B cell (primary cell): ENCODE results near the gene SLC7A5. TPM values are rescaled to one million over a fixed set of nuclear protein-coding genes. Genes with fewer than 3 reads are reported as not detected.

Experiments
- ATAC-seq: fragments of 200-7000 bp; cut with Tn5 transposase; one replicate; pipeline ENCODE4 v1.10.0; 2021; ENCODE audit warnings: low read depth, mild to moderate bottlenecking, moderate number of reproducible peaks, moderate library complexity
- CTCF ChIA-PET: fragments of 350-600 bp; sonication (Branson Sonifier 250); formaldehyde crosslinking; loops from one replicate; lab custom pipeline; 2021; ENCODE audit warnings: antibody characterized with exemption, inconsistent platforms; lab: Charles Lee
- POLR2A ChIA-PET: fragments of 350-600 bp; sonication (Branson Sonifier 250); formaldehyde crosslinking; loops from one replicate; lab custom pipeline; 2021; ENCODE audit warnings: antibody characterized with exemption; lab: Charles Lee
- DNase-seq: peaks from one replicate; pipeline ENCODE4 v3.0.0; 2013
- H2AFZ ChIP-seq: 2 replicates; pipeline ENCODE4 v1.6.1; 2012; ENCODE audit warnings: mild to moderate bottlenecking, low read depth, low read length; ENCODE audit not compliant: insufficient read depth, poor library complexity, severe bottlenecking
- H3K27ac ChIP-seq, 2 donors: 1 replicate in 1 of 2; 2 replicates in 1 of 2; pipeline ENCODE4 v1.5.1; 2012 to 2013; ENCODE audit warnings: low read length in 2 of 2, mild to moderate bottlenecking in 2 of 2, moderate library complexity in 1 of 2
- H3K27me3 ChIP-seq, 4 experiments: fragments of 200-600 bp in 1 of 4; sonication (generic) in 1 of 4; replicated peaks in 1 of 4; 1 replicate in 2 of 4; 2 replicates in 2 of 4; pipeline versions ENCODE4 v1.6.1 to v1.7.0; 2013 to 2016; ENCODE audit warnings: low read length in 3 of 4, mild to moderate bottlenecking in 2 of 4, mixed read lengths in 1 of 4, moderate library complexity in 1 of 4; ENCODE audit not compliant: insufficient read depth in 4 of 4, control insufficient read depth in 3 of 4; ENCODE audit errors: control extremely low read depth in 1 of 4
- H3K36me3 ChIP-seq, 2 experiments: replicated peaks in 1 of 2; 1 replicate in 1 of 2; 2 replicates in 1 of 2; pipeline versions ENCODE4 v1.6.1 to v1.7.1; 2013; ENCODE audit warnings: low read length in 1 of 2; ENCODE audit not compliant: insufficient read depth in 2 of 2, control insufficient read depth in 1 of 2; ENCODE audit errors: control extremely low read depth in 1 of 2, extremely low read depth in 1 of 2
- H3K4me1 ChIP-seq, 2 donors: fragments of 200-600 bp in 1 of 2; sonication (generic) in 1 of 2; 1 replicate in 1 of 2; 2 replicates in 1 of 2; pipeline versions ENCODE4 v1.5.1 to v1.6.1; 2013 to 2017; ENCODE audit warnings: low read length in 2 of 2; ENCODE audit not compliant: control insufficient read depth in 2 of 2, insufficient read depth in 2 of 2
- H3K4me2 ChIP-seq: replicated peaks from 2 replicates; pipeline ENCODE3; 2012; ENCODE audit warnings: mild to moderate bottlenecking, low read depth, low read length; ENCODE audit not compliant: poor library complexity, severe bottlenecking
- H3K4me3 ChIP-seq, 5 experiments: fragments of 200-600 bp in 1 of 5; sonication (generic) in 1 of 5; 1 replicate in 3 of 5; 2 replicates in 2 of 5; pipeline versions ENCODE4 v1.5.1 to v1.7.0; 2011 to 2016; ENCODE audit warnings: low read length in 4 of 5, mild to moderate bottlenecking in 4 of 5, low read depth in 2 of 5, control low read depth in 1 of 5, moderate library complexity in 1 of 5; ENCODE audit not compliant: insufficient read depth in 1 of 5; ENCODE audit errors: control extremely low read depth in 1 of 5, extremely low read depth in 1 of 5
- H3K79me2 ChIP-seq: fragments of 200-600 bp; sonication (generic); one replicate; pipeline ENCODE4 v1.6.0; 2016; ENCODE audit warnings: low read length; ENCODE audit not compliant: control insufficient read depth, insufficient read depth
- H3K9ac ChIP-seq: fragments of 200-600 bp; sonication (generic); 2 replicates; pipeline ENCODE4 v1.6.1; 2017; ENCODE audit warnings: mild to moderate bottlenecking, low read length, moderate library complexity
- H3K9me3 ChIP-seq, 3 donors: one replicate each; pipeline versions ENCODE4 v1.6.1 to v1.7.1; 2013; ENCODE audit warnings: low read length in 2 of 3; ENCODE audit not compliant: control insufficient read depth in 2 of 3, insufficient read depth in 1 of 3; ENCODE audit errors: control extremely low read depth in 1 of 3
- H4K20me1 ChIP-seq: 2 replicates; pipeline ENCODE4 v1.6.0; 2012; ENCODE audit warnings: mild to moderate bottlenecking, low read length; ENCODE audit not compliant: insufficient read depth, control insufficient read depth, poor library complexity, severe bottlenecking
- H3K27ac Mint-ChIP-seq: one replicate; pipeline ENCODE4 v1.8.0; 2021; ENCODE audit warnings: mixed read lengths
- H3K27me3 Mint-ChIP-seq: one replicate; pipeline ENCODE4 v1.8.0; 2021; ENCODE audit warnings: mixed read lengths
- H3K4me1 Mint-ChIP-seq: one replicate; pipeline ENCODE4 v1.8.0; 2021; ENCODE audit warnings: mixed read lengths
- H3K4me3 Mint-ChIP-seq: one replicate; pipeline ENCODE4 v1.8.0; 2021; ENCODE audit warnings: mixed read lengths
- H3K9me3 Mint-ChIP-seq: one replicate; pipeline ENCODE4 v1.8.0; 2022; ENCODE audit warnings: mixed read lengths; ENCODE audit not compliant: insufficient read depth
- CTCF ChIP-seq: fragments of 200-600 bp; IDR thresholded peaks from one replicate; pipeline ENCODE4 v1.8.0; 2022; ENCODE audit warnings: antibody characterized with exemption, mild to moderate bottlenecking
- EZH2 ChIP-seq: IDR thresholded peaks from 2 replicates; pipeline ENCODE4 v1.6.1; 2012; ENCODE audit warnings: borderline replicate concordance, low read depth, mild to moderate bottlenecking, moderate library complexity, low read length; ENCODE audit not compliant: insufficient read depth, poor library complexity, severe bottlenecking
- WGBS: methylation state at CpG from one replicate; pipeline ENCODE4 v1.1.5; 2013; ENCODE audit warnings: missing lambda C conversion rate; ENCODE audit not compliant: insufficient coverage; 5-methylcytosine and 5-hydroxymethylcytosine counted together
- intact Hi-C: fragments of 100-400 bp; cut with micrococcal nuclease; formaldehyde crosslinking; loops from one replicate; pipeline ENCODE4 v1.10.0; 2022
- polyA plus RNA-seq: library from polyadenylated mRNA; depleted of rRNA; stranded (reverse); fragments of >200 nt; gene quantifications from 2 replicates; pipeline ENCODE4 v1.2.3, GENCODE V29; 2012
- total RNA-seq, 2 donors: library from RNA; stranded (reverse); fragments of 120-200 nt in 1 of 2; gene quantifications; 1 replicate in 1 of 2; 2 replicates in 1 of 2; pipeline versions ENCODE4 v1.2.3 to v1.2.4, GENCODE V29; 2013 to 2022

Gene SLC7A5
- total and polyA plus RNA-seq, 2 donors (not counting 1 experiment from before 2014, with no cell fraction given) = 2.5 to 20.9 TPM

- no peak overlapping the region for H3K27ac ChIP-seq
- H3K27me3 ChIP-seq = no peaks in the 10 kb centered on the region
- ChIA-PET CTCF (interaction anchor here (1.2 to 3.3 kb wide), 3 partner anchors 18 to 74 kb away, joined by 3 to 12 read pairs (median 6); no protein-coding TSS in a partner anchor), POLR2A (interaction anchor here (0.9 to 1.5 kb wide), 2 partner anchors 10 to 75 kb away, joined by 3 to 4 read pairs; no protein-coding TSS in a partner anchor)
- H3K36me3 ChIP-seq = no peaks in the 10 kb centered on the region
- peak overlapping the region; percentile 29 for H3K9ac ChIP-seq
- ATAC-seq (peak; percentile 69), DNase-seq (peak; percentile 80)
- intact Hi-C loops = loop anchor here (5.0 kb wide), 2 partner anchors 41 to 76 kb away; no protein-coding TSS in a partner anchor
- Mint-ChIP-seq H3K4me1 (peaks cover 29% of the 10 kb centered on the region), H3K4me3 (peak overlapping the region; percentile 71), H3K27ac (peak overlapping the region; percentile 15), H3K27me3 (no peaks in the 10 kb centered on the region), H3K9me3 (no peaks in the 10 kb centered on the region)
- peaks cover 30% of the 10 kb centered on the region for H3K79me2 ChIP-seq
- H3K4me2 ChIP-seq = peak overlapping the region; percentile 70
- no peaks in the 10 kb centered on the region for H4K20me1 ChIP-seq
- peak overlapping the region; percentile 58 for H2AFZ ChIP-seq
- H3K4me1 ChIP-seq = peaks cover 4 to 37% of the 10 kb centered on the region in 2 donors
- TF ChIP-seq EZH2 (no peak), CTCF (no peak)
- no peaks in the 10 kb centered on the region for H3K9me3 ChIP-seq
- H3K4me3 ChIP-seq = peak overlapping the region in 2 of 5 experiments; percentile 22 to 46
- 30% methylated on average over 21 of the region's 25 CpGs for whole genome bisulfite sequencing
These were observed 15.8 kb downstream of the SLC7A5 start for GRCh38 chr16:87853411-87854052.

GRCh38 chr16:87851601-87852000, 17.7 kb downstream of the SLC7A5 start:
- WGBS = 95% methylated on average over 21 of the region's 21 CpGs
- intact Hi-C loops = loop anchor here (2.0 to 5.0 kb wide), 3 partner anchors 39 to 585 kb away; no protein-coding TSS in a partner anchor
- H3K9ac ChIP-seq = no peak overlapping the region
- H3K4me2 ChIP-seq = no peak overlapping the region
- H3K27ac Mint-ChIP-seq = no peak overlapping the region
- peaks cover 4 to 32% of the 10 kb centered on the region in 2 donors for H3K4me1 ChIP-seq
- no peak overlapping the region for H2AFZ ChIP-seq
- peaks cover 24% of the 10 kb centered on the region for H3K4me1 Mint-ChIP-seq
- no peak overlapping the region for H3K27ac ChIP-seq
- ATAC-seq (no peak), DNase-seq (no peak)
- H4K20me1 ChIP-seq = no peaks in the 10 kb centered on the region
- no peaks in the 10 kb centered on the region for H3K9me3 Mint-ChIP-seq
- H3K79me2 ChIP-seq = peaks cover 25% of the 10 kb centered on the region
- H3K36me3 ChIP-seq = no peaks in the 10 kb centered on the region
- ChIA-PET CTCF (interaction anchor here (0.9 to 3.6 kb wide), 4 partner anchors 19 to 97 kb away, joined by 3 to 72 read pairs (median 8); partner anchors contain the start of gene SLC7A5), POLR2A (no interaction called here)
- H3K27me3 Mint-ChIP-seq = no peaks in the 10 kb centered on the region
- no peaks in the 10 kb centered on the region for H3K27me3 ChIP-seq
- H3K4me3 Mint-ChIP-seq = no peak overlapping the region
- no peaks in the 10 kb centered on the region for H3K9me3 ChIP-seq
- no peak for TF ChIP-seq EZH2
- no peak for TF ChIP-seq CTCF
- H3K4me3 ChIP-seq = no peak overlapping the region
